Choroid plexus epithelial cell (primary cell): ENCODE data around the gene PDLIM4.

Source experiments
- DNase-seq: peaks from one replicate; pipeline ENCODE4 v3.0.0-alpha.2; 2010; ENCODE audit warnings: low read depth
- H3K4me3 ChIP-seq: 2 replicates; pipeline ENCODE4 v1.5.1; 2011; ENCODE audit warnings: low read depth, mild to moderate bottlenecking, control low read depth, low read length, moderate library complexity
- CTCF ChIP-seq: conservative IDR thresholded peaks from 2 replicates; pipeline ENCODE4 v1.5.1; 2011; ENCODE audit warnings: low read depth, mild to moderate bottlenecking, control low read depth, inconsistent platforms, low read length, moderate library complexity

The PDLIM4 gene

GRCh38 chr5:132238169-132238744, 19.2 kb upstream of the PDLIM4 start:
- peak; percentile 88 for TF ChIP-seq CTCF
- H3K4me3 ChIP-seq = no peak overlapping the region
- peak; percentile 81 for DNase-seq

GRCh38 chr5:132238901-132239500, 18.5 kb upstream of the PDLIM4 start:
- no peak for DNase-seq
- TF ChIP-seq CTCF = no peak
- no peak overlapping the region for H3K4me3 ChIP-seq

GRCh38 chr5:132239776-132240175, 17.7 kb upstream of the PDLIM4 start:
- no peak overlapping the region for H3K4me3 ChIP-seq
- DNase-seq = no peak
- TF ChIP-seq CTCF = no peak

GRCh38 chr5:132243366-132243977, 14.0 kb upstream of the PDLIM4 start:
- no peak overlapping the region for H3K4me3 ChIP-seq
- TF ChIP-seq CTCF = no peak
- DNase-seq = no peak

- H3K4me3 ChIP-seq = no peak overlapping the region
- no peak for DNase-seq
- no peak for TF ChIP-seq CTCF
These were observed 11.9 kb upstream of the PDLIM4 start for GRCh38 chr5:132245593-132245992.

GRCh38 chr5:132246806-132247205, 10.7 kb upstream of the PDLIM4 start:
- no peak for TF ChIP-seq CTCF
- H3K4me3 ChIP-seq = no peak overlapping the region
- DNase-seq = no peak

- no peak for DNase-seq
- no peak for TF ChIP-seq CTCF
These were observed 6.9 kb upstream of the PDLIM4 start for GRCh38 chr5:132250547-132250946.

More at GRCh38 chr5:132250547-132250946, 6.9 kb upstream of the PDLIM4 start:
- H3K4me3 ChIP-seq = no peak overlapping the region
